GM10266 (cell line): ENCODE results near the gene FHIT.

Experiments used
- DNase-seq: peaks from one replicate; pipeline ENCODE4 v3.0.0; 2012; ENCODE audit errors: extremely low spot score
- CTCF ChIP-seq: IDR thresholded peaks from 2 replicates; pipeline ENCODE4 v1.5.1; 2012; ENCODE audit warnings: mild to moderate bottlenecking, low read depth; ENCODE audit not compliant: control insufficient read depth, insufficient read depth; ENCODE audit errors: missing control alignments

FHIT gene

GRCh38 chr3:59730591-59730990, 1520.7 kb downstream of the FHIT start:
- no peak for TF ChIP-seq CTCF
- no peak for DNase-seq

- no peak for TF ChIP-seq CTCF
- DNase-seq, result no peak
These were observed 1522.7 kb downstream of the FHIT start for GRCh38 chr3:59728587-59728908.

DNA sequence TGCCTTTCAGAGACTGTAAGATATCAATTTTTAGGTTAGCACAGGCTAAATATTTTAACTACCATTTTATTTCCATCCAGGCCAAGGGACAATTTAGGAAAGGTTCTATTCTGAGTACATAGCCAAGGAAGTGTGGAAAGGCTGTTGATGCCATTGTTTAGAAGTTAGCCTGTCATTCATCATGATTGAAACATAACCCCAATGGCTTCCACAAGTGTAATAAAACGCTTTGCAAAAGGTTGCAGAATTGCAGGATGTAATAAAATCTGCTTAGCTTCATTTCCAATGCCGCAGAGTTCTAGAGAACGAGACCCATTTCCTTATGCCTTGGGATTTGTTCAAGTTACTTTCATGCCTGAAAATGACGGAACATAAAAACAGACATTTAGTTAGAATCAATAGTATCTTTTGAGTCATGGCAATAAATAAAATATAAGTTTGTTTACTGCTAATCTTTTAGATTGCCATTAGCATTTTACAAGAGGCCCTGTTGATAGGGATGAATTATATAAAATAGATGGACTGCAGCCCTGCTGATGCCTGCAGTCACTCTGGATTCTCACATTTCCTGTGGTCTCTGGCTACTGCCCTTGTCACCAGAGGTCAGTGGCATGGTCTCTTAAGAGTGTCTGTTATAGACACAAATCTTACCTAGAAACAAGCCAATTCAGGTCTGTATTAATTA, 1523.2 kb downstream of the FHIT start:
- no peak for DNase-seq
- TF ChIP-seq CTCF, result no peak

DNA sequence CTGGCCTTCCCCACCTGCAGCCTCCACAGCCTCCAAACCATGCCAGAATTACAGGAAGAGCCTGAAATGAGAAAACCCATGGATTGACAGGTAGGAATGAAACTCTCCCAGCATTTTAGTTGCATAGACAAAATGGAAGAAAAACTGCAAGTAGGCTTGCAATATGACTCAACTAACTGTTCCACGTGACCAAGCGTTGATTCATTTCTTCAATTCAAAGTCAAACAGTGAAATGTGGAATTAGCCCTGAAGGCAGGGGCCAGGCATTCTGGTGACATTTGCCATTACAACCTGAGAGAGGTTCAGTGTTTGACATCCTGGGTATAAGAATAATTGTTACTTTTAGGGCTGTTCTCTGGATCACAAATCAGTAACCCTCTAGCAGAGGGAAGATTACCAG, 1525.0 kb downstream of the FHIT start:
- DNase-seq, result no peak
- TF ChIP-seq CTCF, result no peak

DNA sequence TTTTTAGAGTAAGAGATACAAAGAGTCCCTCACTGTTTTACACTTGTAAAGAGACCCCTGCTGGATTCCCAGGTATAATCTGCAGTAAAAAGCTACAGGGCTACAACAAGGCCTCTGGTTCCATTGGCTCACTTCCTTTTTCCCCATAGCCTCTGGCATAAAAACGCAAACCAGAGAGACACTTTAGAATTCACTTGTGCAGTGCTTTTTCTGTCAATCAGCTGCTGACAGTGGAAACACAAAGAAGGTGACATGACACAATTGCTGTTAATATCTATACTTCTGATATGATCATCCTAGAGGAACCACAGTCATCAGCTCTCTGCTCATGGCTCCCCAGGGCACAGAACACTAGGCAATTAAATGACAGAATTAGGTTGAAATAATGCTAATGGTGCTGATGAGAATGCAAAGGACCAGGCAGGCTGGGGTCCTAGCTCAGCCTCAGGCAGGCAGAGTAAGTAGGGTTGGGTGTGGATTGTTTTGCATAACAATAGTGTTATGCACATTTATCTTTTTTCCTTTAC, 1533.5 kb downstream of the FHIT start:
- no peak for TF ChIP-seq CTCF
- DNase-seq, result no peak

DNA sequence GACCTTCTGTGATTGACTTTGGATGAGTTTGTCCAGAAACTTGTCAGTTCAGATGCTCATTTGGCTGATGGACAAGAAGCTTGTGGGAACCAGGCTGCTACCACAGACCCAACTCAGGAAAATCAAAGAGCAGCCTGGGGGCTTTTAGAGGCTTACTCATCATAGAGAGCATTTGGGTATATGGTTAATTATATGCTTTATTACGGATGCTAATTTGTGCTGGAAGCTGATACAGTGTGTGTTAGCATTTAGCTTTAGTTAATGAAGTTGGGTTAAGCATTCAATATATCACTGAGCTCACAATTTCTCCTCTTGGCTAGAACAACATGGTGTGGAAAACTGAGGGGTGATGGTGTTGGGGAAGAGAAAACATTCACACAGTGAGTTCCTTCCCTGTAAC, 1537.2 kb downstream of the FHIT start:
- no peak for TF ChIP-seq CTCF
- DNase-seq, result no peak

GRCh38 chr3:59710554-59710953, 1540.7 kb downstream of the FHIT start:
- no peak for TF ChIP-seq CTCF
- DNase-seq, result no peak
